HTR-8/SVneo (cell line): ENCODE measurements around the gene SPTLC2.
"Not testable (repeated sequence)": the region's sequence is repeated elsewhere in the genome, so short reads cannot be mapped to it uniquely, and the experiment has no call there.

Experiments used
- DNase-seq: peaks from one replicate; pipeline ENCODE4 v3.0.0; 2011; ENCODE audit warnings: low spot score, mixed read lengths; ENCODE audit not compliant: insufficient read length
- FAIRE-seq: peaks from 2 replicates; lab custom pipeline; 2011; peaks lifted over from hg19 to GRCh38; lab: Jason Lieb, UNC

SPTLC2 gene

GRCh38 chr14:77593501-77593961 lies 22.9 kb downstream of the SPTLC2 start:
- no peak for FAIRE-seq
- DNase-seq: peak; percentile 27

GRCh38 chr14:77590845-77591485 lies 25.5 kb downstream of the SPTLC2 start:
- no peak for FAIRE-seq
- DNase-seq: no peak

GRCh38 chr14:77589099-77589498 lies 27.3 kb downstream of the SPTLC2 start:
- FAIRE-seq (no peak), DNase-seq (no peak)

- FAIRE-seq: not testable (repeated sequence)
These were observed 27.9 kb downstream of the SPTLC2 start for GRCh38 chr14:77588411-77589025.

DNA sequence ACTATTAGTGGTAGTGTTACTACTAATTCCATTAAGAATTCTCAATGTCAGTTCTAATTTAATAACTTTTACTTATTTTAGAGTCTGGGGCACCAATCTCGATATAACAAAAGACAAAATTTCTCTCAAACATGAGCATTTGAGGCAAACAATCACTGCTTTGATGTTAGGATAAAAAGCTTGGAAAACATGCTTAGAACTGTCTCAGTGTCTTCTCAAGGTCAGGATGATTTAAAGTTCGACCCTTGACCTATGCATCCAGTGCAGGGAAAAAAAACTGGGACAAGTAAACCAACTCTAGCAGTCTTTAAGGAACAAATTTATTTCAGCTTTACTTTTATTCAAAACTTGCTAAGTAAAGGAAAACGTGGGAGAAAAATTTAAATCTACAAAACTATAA lies 31.1 kb downstream of the SPTLC2 start:
- DNase-seq (no peak), FAIRE-seq (no peak)

More at GRCh38 chr14:77588411-77589025, 27.9 kb downstream of the SPTLC2 start:
- not testable (repeated sequence) for DNase-seq

DNA sequence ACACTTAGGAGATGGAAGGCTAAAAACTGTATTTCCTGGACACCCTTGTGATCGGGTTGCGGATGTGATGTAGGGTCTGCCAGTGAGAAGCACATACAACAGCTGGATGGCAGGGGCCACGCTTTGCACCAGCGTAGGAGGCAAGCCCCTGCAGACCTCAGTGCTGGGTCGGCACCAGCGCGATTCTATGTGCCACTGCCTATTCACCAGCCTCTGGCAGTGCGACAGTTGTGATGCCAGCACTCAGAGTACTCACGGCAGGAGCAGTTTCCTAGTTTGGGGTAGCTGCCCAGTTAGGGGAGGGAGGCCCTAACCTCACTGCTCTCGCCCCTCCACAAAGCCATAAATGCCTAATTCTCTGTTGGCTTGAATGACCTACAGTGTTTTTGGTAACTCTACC lies 31.6 kb downstream of the SPTLC2 start:
- no peak for FAIRE-seq
- DNase-seq: no peak

DNA sequence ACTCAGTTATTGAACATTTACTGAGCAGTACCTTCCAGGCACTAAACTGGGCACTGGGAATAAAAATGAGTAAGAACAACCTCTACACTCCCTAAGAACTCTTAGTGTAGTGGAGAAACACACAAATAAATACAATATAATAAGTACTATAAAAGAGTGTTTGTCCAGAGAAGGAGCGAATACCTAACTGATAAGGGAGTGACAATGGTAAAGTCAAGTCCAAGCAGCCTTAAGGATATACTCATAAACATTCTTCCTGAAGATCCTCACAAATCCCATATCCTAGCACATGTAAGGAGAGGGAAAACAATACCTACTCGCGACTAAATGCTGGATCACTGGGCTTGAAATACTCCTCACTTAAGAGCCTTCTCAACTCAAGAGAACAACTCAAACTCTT lies 32.8 kb downstream of the SPTLC2 start:
- no peak for FAIRE-seq
- DNase-seq: no peak

DNA sequence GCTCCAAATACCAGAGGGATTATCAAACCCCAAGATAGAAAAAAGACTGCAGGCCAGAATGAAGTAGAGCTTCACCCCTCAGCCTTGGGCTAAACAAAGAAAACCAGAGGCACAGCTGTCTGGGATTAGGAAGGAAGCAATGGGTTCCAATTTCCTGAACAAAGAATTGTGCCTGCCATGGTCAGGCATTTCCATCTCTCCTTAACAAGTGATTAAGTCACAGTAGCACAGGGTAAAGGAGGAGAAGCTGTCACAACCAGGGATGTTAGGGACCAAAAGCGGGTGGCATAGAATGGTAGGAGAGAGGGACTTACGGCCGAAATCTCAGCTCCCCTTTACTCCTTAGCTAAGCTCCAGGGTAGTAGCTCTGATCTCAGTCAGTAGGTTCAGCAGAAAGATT lies 33.9 kb downstream of the SPTLC2 start:
- no peak for FAIRE-seq
- DNase-seq: no peak

DNA sequence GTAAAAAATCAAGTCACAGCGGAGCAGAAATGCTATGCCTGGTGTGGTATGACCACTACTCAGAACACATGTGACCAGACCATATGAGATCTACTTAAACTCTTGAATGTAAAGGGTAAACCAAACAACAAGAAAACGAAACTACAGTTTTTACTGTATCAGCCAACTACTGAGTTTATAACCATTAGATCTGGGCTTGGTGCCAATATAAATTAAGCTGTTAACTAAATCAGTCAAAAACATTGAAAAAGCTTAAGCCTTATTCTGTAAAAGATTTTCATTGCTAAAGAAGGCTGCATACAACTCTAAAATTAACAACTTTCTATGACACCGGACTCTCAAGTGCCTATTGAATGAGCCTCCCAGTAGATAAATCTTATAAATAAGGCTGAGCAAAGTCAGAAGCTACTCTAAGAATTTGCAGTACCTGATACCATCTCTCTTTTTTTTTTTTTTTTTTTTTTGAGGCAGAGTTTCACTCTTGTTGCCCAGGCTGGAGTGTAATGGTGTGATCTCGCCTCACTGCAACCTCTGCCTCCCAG lies 35.4 kb downstream of the SPTLC2 start:
- DNase-seq: peak; percentile 45
- no peak for FAIRE-seq

DNA sequence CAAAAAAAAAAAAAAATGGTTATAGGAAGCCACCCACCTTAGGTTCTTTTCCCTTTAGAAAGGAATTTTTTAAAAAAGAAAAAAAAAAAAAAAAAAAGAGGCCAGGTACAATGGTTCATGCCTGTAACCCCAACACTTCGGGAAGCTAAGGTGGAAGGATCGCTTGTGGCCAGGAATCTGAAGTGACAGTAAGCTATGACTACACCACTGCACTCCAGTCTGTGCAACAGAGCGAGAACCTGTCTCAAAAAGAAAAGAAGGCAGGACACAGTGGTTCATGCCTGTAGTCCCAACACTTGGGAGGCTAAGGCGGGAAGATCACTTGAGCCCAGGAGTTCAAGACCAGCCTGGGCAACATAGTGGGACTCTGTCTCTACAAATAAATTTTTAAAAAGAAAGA lies 36.0 kb downstream of the SPTLC2 start:
- FAIRE-seq (no peak), DNase-seq (no peak)

DNA sequence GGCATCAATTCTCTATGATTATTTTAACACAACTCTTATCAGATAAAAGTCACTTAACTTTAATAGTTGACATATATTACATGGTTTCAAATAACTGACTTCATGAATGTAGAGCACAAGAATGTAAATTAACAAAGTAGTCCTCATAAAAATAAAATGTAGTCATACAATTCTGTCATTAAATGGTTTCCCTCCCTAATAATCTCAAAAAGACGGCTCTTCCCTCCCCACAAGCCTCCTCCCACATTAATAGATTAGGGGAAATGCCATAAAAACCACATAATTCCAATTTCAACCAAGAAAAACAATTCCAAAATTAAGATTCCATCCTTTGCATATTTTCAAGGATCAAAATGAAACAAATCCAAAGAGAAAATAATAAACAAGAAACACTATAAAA lies 36.7 kb downstream of the SPTLC2 start:
- no peak for DNase-seq

GRCh38 chr14:77579065-77579464 lies 37.4 kb downstream of the SPTLC2 start:
- no peak for DNase-seq
- FAIRE-seq: no peak

More for the DNA sequence above, 36.7 kb downstream of the SPTLC2 start:
- FAIRE-seq: no peak

DNA sequence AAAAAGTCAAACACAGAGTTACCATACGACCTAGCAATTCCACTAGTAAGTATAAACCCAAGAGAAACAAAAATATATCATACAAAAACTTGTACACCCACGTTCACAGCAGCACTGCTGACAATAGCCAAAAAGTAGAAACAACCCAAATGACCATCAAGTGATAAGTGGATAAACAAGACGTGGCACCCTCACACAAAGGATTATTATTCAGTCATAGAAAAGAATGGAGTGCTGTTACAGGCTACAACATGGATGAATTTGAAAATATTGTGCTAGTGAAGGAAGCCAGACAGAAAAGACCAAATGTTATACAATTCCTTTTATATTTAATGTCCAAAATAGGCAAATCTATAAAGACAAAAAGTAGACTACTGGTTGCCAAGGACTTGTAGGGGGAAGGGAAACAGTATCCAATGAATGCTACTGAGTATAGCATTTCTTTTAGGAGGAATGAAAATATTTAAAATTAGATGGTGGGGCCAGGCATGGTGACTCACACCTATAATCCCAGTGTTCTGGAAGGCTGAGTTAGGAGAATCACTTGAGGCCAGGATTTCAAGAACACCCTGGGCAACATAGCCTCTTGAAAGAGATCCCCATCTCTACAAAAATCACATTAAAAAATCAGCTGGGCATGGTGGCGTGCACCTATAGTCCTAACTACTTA lies 41.9 kb downstream of the SPTLC2 start:
- DNase-seq (no peak), FAIRE-seq (no peak)

- no peak for DNase-seq
- FAIRE-seq: no peak
These were observed 42.5 kb downstream of the SPTLC2 start for GRCh38 chr14:77573964-77574363.

DNA sequence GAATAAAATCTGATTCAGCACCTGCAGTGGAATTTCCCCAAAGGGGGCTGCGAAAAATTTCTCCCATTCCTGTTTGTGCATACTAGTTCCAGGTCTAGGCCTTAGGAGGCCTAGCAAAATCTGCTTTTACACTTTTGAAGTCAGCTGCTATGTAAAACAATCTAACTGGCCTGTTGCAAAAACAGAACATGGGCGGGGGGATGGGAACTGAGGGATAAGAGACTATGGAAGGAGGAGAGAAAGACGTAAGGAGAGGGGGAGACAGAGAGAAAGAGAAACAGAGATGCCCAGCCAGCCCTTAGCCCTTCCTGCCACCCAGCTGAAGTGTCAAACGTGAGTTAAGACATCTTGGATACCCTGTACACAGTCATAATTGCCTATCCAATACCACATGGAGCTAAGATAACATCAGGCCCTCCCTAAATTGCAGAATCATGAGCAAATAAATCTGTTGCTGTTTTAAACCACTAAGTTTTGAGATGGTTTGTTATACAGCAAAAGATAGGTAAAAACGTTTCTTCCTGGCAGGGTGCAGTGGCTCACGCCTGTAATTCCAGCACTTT lies 45.6 kb downstream of the SPTLC2 start:
- no peak for DNase-seq
- FAIRE-seq: no peak

- FAIRE-seq: no peak
- no peak for DNase-seq
These were observed 50.5 kb downstream of the SPTLC2 start for GRCh38 chr14:77565994-77566305.

- FAIRE-seq (no peak), DNase-seq (no peak)
These were observed 51.0 kb downstream of the SPTLC2 start for GRCh38 chr14:77565289-77565993.

GRCh38 chr14:77562681-77563080 lies 53.8 kb downstream of the SPTLC2 start:
- DNase-seq (no peak), FAIRE-seq (no peak)

DNA sequence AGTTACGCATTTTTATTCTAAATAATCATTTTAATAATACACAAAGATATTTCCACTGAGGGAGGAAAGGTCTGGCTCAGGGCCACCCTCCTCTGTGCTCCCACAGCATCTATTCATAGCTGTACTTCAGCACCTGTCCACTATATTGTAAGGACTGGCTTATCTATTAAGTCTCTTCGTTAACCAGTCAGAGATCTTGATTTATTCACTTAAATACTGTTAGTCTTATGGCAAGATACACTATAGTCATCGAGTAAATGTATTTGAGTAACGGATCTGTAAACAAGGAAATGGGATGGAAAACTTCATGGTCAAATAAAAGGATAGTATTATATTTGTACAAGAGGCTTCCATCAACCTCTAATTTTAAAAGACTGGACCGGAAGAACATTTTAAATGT lies 54.6 kb downstream of the SPTLC2 start:
- DNase-seq (no peak), FAIRE-seq (no peak)

GRCh38 chr14:77559381-77559780 lies 57.1 kb downstream of the SPTLC2 start:
- no peak for FAIRE-seq
- no peak for DNase-seq
